ENCODE data around the gene ITGA3.
"Not testable (repeated sequence)": the region's sequence is repeated elsewhere in the genome, so short reads cannot be mapped to it uniquely, and the experiment has no call there.

ITGA3 gene

DNA sequence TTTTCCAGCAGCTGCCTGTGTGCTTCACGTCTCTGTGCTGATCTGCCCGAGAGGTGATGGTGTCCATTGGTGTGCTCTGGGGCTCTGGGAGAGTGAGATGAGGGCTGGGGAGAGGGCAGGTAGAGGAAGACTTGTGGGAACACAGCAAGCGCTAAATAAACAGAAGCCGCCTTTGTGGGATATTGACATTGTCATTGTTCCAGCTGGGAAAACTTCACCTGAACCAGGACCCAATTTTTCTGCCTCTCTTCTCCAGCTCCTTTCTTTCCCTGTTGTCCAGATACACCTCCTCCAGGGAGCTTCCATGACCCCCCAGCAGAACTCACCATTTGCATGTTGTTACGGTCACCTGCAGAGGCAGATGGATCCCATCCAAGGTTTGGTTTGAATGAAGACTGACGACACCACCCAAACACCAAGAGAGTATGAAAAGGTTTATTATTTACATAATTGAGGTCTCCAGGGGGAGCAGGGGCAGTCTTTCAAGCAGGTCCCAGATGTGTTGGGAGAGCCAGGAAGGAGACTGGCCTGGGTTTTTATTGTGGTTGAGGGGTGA is 3.6 kb upstream of the ITGA3 start:
- FAIRE-seq (no peak), DNase-seq (ENCODE audit: insufficient read length, low spot score) (no peak)
- no peak for TF ChIP-seq POLR2A (IDR thresholded peaks at IDR 0.05; ENCODE audit: low read depth, low read length)

DNA sequence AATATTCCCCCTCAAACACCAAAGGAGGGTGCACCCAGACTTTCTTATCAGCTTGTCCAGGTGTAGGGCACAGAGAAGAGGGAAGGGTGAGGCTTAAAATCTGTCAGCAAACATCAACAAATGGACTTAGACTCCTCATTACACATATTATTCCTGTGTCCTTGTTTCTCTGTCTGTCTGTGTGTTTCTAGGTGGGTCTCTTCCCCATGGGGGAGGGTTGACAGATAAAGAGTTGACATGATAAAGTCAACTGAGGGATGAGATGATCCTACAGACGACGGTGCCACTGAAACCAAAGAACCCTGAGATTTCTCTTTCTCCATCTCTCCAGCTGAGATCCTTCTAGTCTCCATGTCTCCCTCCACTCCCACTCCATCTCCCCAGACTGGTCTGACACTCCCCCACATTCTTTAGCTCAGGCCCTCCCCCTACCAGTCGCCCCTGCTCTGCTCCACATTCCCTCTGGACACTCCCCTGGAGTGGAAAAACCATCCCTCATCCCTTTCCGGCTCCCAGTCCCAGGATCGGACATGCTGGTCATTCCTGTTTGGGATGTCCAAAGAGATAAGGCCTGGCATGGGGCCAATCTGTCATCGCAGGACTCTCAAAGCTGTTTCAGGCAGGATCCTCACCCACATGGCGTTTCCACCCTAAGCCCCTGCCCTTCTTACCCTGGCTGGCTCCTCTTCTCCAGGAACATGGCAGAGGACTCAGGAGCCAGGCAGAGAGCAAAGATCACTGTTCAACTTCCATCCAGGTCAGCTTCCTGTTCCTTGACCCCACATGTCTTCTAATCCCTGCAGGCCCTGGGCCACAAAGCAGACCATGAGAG is 2.9 kb upstream of the ITGA3 start:
- no peak for TF ChIP-seq POLR2A (IDR thresholded peaks at IDR 0.05; ENCODE audit: low read depth, low read length)
- FAIRE-seq (no peak), DNase-seq (ENCODE audit: insufficient read length, low spot score) (no peak)

DNA sequence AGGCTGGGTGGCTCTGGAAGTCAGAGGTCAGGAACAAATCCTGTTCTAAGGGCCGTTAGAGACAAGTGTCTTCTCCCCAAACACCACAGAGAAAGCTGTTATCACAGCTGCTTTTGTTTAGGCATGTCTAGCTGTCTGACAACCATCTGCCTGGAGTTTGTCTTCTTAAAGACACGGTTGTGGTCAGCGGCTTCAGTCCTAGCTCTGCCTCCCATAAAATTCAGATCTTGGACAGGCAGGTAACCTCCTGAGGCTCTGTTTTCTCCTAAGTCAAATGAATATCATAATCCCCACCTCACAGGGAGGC is 2.3 kb upstream of the ITGA3 start:
- DNase-seq (ENCODE audit: insufficient read length, low spot score) (no peak), FAIRE-seq (no peak)
- TF ChIP-seq POLR2A (IDR thresholded peaks at IDR 0.05; ENCODE audit: low read depth, low read length): no peak

DNA sequence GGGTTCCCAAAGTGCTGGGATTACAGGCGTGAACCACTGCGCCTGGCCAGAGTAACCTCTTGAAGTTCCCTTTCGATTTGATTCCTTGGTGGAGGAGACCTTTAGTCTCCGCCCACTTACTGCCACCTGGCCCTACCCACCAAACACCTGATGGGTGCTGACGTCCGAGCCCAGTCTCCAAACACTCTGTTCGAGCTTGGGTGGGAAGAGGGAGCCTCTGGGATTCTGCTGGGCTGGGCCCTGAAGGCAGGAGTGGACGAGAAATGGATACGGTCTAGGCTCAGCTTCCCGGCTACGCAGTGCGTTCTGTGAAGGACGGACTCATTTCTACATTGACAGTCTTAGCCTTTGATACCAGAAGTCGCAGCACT is 870 bp upstream of the ITGA3 start:
- FAIRE-seq (no peak), DNase-seq (ENCODE audit: insufficient read length, low spot score) (no peak)
- TF ChIP-seq POLR2A (IDR thresholded peaks at IDR 0.05; ENCODE audit: low read depth, low read length): 0 out of 2 replicates have a peak, but pooled peaks have one; percentile 6

DNA sequence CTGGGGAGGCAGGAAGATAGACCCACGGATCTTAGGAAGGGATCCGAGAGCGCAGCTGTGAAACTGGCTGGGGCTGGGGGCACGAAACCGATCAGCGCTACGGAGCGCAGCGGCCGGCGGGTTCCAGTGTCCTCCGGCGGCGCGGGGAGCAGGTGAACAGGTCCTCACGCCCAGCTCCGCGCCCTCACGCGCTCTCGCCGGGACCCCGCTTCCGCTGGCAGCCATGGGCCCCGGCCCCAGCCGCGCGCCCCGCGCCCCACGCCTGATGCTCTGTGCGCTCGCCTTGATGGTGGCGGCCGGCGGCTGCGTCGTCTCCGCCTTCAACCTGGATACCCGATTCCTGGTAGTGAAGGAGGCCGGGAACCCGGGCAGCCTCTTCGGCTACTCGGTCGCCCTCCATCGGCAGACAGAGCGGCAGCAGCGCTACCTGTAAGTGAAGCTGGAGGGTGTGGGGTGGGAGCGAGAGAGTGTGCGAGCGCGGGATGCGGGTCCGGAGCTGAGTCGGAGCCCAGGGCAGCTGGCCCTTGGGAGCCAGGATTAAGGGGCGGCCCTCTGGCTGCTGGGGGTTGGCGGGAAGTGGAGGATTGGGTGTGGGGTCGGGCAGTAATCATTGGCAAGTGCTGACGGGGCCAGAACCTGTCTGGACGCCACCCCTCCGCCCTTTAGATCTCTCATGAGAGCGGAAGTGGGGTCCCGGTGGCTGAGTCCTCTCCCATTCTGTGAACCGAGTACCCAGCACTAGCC is 479 bp downstream of the ITGA3 start:
- no peak for DNase-seq (ENCODE audit: insufficient read length, low spot score)
- FAIRE-seq: no peak
- TF ChIP-seq POLR2A (IDR thresholded peaks at IDR 0.05; ENCODE audit: low read depth, low read length): no peak

DNA sequence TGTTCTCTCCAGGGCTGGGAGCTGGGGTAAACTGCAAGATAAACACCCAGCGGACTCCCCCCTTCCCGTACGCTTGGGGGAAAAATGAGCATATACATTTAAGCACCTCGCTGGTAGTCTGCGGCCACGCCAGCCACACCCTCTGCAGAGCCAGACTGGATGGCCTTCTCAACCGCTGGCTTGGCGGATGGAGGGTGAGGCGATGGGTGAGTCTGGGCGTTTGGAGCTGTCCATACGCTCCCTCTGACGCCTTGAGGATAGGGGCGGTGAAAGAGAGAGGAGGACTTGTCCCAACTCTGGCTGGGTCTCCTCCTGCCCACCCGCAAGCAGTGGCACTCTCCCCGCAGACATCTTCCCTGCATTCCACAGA is 1.0 kb downstream of the ITGA3 start:
- FAIRE-seq (no peak), DNase-seq (ENCODE audit: insufficient read length, low spot score) (no peak)
- peak; percentile 37 for TF ChIP-seq POLR2A (IDR thresholded peaks at IDR 0.05; ENCODE audit: low read depth, low read length)

DNA sequence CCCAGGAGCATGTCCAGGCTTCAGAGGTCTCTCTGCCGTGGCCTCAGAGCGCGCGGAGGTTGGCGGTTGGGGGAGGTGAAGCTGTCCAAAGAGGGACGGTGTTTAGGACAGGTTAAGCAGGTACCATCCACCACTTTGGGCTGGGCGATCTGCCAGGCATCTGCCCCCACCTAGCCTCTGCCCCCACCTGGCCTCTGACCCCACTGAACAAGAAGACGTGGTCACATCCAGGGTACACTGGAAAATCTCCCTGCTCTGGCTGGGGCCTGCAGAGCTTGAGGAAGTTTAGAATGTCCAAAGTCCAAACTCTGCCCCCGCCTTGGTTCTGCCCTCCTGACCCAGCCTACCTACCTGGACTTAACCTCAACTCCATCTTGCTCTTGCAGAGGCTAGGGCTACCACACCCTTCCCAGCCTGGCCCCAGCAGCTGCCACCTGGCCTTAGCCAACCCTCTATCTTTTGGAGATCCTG is 1.6 kb downstream of the ITGA3 start:
- no peak for FAIRE-seq
- TF ChIP-seq POLR2A (IDR thresholded peaks at IDR 0.05; ENCODE audit: low read depth, low read length): no peak
- DNase-seq (ENCODE audit: insufficient read length, low spot score): no peak

DNA sequence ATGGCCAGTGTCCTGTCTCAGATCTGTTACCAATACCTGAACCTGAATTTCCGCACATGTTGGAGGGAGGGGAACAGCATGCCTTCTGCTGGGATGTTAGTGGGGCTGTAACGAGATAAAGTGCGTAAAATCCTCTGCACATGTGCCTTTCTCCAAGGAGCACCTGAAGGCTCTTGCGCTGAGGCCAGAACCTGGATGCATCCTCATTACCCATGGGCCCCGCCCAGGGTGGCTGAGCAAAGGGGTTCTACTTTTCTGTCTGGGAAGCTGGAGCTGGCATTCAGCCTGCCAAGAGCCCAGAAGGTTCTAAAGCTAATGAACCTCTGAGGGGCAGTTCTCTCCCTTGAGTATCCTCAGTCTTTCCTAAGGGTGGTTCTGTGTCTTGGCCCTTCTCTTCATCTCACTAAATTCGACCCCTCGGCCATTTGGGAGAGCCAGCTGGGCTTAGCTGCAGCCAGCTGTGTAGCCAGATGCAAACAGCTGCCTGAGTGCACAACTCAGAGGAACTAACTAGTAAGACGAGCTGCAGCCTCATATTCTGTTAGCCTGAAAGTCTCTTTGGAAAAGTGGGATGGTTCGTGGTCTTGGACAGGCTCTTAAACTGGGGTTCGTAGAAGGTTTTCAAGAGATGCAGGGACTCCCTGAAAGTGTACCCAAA is 2.5 kb downstream of the ITGA3 start:
- FAIRE-seq: no peak
- TF ChIP-seq POLR2A (IDR thresholded peaks at IDR 0.05; ENCODE audit: low read depth, low read length): no peak

DNA sequence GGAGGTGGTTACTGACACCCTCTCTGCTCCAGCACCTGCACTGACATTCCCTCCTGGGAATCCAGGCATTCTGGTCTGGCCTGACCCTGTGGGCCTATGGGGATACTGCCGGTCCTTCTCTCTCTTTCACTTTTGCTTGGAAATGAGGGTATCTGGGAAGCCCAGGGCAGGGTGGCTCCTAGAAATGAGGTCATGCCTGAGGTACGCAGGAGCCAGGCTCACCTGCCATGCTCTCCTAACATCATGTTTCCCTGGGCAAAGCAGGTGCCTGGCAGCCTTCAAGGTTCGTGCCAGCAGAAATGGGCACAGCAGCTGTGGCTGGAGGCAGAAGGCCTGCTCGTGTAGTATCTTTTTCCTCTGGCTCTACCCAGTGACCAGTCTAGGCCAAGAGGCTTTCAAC is 3.3 kb downstream of the ITGA3 start:
- FAIRE-seq (no peak), DNase-seq (ENCODE audit: insufficient read length, low spot score) (no peak)
- no peak for TF ChIP-seq POLR2A (IDR thresholded peaks at IDR 0.05; ENCODE audit: low read depth, low read length)

More for the DNA sequence above, 2.5 kb downstream of the ITGA3 start:
- DNase-seq (ENCODE audit: insufficient read length, low spot score): no peak

DNA sequence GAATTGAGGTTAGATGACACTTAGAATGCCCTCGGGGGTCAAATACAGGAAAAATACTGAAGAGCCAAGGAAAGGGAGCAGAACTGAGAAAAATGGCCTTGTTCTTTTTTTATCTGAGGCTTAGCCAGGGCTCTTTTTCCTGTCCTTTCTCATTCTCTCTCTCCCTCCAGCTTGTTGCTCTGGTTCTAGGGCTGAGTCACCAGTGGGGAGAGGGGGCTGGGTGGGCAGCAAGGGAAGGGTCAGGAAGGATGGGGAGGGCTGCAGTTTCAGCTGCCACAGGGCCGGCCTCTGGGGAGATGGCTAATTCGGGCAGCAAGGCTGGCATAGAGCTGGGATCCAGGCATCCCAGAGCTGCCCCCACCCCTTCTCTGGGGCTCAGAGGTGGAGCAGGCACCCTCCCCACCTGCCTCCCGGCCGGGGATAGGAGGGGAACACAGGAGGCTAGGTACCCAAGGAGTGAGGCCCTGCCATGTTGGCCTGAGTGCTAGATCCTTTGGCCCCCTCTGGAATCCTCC is 3.9 kb downstream of the ITGA3 start:
- no peak for FAIRE-seq
- DNase-seq (ENCODE audit: insufficient read length, low spot score): no peak
- no peak for TF ChIP-seq POLR2A (IDR thresholded peaks at IDR 0.05; ENCODE audit: low read depth, low read length)

DNA sequence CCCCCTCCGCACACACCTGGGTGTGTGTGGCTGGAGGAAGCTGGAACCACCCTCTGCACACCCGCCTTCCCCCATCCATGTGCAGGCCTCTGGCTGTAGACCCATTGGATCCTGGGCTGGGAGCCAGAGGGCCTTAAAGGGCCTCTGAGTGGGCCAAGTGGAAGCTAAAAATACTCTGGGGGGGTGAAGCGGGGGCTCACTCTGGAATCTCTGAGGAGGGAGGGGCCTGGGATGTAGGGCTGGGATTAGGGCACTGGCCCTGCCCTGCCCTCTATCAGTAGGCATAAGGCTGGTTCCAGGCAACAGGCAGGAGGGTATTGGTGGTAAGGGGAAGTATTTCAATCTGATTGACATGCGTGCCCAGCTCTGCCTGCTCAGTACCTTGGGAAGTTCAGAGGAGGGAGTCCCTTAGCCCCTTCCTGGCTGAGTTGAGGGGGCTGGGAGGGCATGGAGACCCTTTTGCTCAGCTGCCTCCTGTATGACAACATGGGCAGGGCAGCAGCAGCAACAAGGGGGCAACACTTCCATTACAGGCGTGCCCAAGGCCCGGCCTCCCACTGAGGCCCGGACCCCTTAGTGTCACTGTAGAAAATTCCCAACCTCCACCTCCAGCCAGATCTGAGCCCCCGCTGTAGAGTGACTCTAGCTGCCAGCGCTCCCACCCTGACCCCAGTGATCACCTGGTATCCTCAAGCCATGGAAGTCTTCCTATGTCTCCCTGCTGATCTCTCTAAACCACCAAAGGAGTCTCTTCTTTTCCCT is 5.2 kb downstream of the ITGA3 start:
- DNase-seq (ENCODE audit: insufficient read length, low spot score): no peak

DNA sequence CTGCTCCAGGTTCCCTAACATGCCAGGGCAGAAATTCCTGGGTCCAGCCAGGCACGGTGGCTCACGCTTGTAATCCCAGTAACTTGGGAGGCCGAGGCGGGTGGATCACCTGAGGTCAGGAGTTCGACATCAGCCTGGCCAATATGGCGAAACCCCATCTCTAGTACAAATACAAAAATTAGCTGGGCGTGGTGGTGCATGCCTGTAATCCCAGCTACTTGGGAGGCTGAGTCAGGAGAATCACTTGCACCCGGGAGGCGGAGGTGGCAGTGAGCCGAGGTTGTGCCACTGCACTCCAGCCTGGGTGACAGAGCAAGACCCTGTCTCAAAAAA is 5.8 kb downstream of the ITGA3 start:
- not testable (repeated sequence) for DNase-seq (ENCODE audit: insufficient read length, low spot score); FAIRE-seq

More for the DNA sequence above, 5.2 kb downstream of the ITGA3 start:
- 0 out of 2 replicates have a peak, but pooled peaks have one; percentile 39 for TF ChIP-seq POLR2A (IDR thresholded peaks at IDR 0.05; ENCODE audit: low read depth, low read length)
- no peak for FAIRE-seq
